Activated naive CD4-positive, alpha-beta T cell treated with Interleukin-2 at 50 U/mL for 16 hours (primary cell): ENCODE results near the gene NMNAT3.

Experiments
- DNase-seq: peaks from one replicate; pipeline ENCODE4 v3.0.0-alpha.2; 2020

NMNAT3 gene

DNA sequence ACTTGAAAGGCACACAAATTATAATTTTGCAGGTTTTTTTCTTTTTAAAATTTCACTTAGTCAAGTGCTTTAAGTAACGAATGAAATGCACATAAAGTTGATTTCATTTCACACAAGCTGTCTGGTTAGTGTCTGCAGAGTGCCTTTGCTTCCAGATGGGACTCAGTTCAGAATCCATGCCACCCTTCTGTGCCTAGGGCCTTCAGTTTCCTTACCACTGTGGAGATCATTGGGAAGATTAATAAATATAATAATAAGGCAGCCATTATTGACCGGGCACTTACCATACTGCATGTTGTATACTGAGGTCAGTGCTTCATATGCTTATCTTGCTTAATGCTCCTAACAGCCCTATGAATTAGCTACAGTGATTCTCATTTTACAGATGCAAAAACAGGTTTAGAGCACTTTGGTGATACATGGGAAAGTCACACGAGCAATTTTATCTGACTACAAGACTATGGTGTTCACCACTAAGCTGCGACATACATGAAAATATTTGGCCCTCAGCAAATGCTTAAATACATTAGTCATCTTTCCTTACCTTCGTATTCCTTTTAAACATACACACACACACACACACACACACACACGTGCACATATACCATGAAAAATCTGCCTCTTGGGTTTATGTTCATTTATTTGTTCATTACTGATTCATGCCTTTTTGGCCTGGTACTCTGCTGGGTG lies 3.1 kb downstream of the NMNAT3 start:
- no peak for DNase-seq

DNA sequence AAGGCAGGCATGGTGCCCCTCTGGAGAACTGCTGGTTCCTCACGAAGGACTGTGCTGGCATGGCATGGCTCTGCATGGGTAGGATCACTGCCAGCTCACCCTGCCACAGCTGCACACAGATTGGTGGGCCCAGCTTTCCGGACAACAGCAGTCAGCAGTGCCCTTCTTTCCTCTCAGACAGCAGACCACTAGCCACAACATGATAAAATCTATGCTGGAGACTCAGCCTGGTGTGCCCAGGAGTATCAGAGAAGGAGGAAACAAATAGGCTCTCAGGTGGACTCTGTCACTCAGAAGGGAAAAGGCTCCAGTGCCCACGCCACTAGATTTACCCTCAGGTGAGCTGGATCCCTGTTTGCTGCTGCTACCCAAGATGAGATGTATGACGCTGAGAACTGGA lies 4.9 kb downstream of the NMNAT3 start:
- DNase-seq = no peak

DNA sequence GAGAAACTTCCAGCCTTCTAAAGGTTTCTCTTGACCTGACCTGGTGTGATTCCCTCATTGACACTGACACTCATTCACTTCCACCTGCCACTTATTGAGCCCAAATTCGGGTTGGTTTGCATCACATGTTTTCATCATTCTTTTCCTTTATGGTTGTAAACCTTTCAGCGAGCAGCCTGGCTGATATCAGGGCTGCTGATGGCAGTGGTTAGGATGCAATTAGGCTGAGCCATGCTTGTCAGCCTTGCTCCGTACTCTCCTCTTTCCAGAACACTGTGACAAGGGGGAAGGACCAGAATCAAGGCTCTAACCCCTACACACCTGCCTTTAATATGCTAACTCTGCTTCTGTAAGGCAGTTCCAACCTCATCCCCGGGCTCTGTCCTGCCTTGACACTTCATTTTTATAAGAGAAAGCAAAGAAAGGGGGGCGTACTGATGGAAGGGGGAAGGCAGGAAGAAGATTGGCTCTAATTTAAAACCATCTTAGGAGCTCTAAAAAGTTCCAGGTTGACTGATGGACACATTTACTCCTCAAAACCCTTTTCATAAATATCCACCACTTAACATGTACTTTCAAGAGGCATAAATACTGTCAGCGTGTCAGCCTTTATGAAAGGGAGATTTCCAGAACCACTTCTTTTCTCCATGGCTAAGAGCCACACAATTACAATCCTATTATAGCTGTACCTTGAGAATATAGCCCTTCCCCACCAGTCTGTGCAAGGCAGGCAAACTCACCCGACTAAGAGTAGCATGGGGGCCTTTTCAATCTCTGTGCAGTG lies 5.7 kb downstream of the NMNAT3 start:
- DNase-seq = no peak

DNA sequence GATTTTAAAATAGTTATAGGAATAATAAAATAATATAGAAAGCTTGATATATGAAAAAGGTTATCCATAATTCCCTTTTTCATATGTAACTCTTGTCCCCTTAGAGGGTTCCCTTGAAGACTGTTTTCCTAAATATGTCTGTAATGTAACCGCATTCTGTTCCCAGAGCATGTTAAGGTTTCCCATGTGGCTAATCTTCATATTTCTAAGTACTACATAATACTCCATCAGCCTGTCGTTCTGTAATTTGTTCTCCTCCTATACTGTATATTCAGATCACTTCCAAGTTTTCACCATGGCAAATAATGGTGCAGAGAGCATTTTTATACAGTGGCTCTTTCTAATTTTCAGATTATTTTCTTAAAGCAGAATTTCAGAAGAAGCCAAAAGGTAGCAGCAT lies 6.7 kb downstream of the NMNAT3 start:
- no peak for DNase-seq

DNA sequence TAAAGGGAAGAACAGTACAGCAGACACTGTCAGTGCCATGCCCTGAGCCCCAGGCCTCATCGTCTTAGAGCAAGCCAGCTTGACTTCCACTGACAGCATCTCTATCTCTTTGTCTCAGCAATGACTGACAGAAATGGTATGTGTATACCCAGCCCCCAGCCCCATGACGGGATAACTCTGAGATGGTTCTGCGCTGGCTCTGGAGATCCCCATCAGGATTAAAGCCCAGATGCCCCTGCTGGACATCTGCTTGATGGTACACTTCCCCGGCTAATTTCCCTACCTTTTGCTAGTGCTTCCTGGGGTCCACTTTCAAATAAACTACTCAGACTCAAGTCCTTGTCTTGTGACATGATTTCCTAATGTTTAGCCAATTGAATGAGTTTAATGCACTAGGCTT lies 7.6 kb downstream of the NMNAT3 start:
- DNase-seq = no peak

DNA sequence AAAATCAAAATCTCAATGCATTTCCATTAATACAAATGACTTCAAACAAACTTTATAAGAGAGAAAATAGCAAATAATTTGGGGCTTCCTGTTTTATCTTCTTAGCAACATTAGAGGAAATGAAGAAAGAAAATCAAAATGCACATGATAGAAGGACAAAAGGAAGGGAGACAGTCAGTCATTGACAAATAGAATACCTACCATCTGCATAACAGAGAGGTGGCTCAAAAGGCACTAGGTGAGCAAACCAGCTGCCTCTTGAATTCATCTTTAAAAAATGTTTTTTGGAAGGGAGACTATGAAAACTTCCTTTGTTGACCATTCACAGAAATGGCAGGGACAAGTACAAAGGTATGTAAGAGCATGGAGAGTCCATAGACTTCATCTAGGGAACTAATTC lies 9.4 kb downstream of the NMNAT3 start:
- no peak for DNase-seq

DNA sequence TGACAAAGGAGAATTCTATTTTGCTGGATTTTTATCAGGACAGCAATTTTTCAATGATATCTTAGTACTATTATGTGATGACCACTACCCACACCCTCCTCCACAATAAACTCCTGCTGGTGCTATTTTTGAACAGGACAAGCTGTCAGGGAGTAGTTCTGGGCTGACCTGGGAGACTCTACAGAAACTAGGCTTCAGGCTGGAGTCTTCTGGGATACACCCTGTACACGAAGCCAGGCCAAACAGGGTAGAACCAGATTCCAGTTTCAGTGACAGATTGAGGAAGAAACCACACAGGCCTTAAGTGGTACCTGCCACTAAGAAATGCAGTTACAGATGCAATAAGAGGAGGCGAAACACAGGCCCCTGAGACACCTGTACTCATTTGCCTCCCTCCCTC lies 12.8 kb downstream of the NMNAT3 start:
- DNase-seq = no peak

DNA sequence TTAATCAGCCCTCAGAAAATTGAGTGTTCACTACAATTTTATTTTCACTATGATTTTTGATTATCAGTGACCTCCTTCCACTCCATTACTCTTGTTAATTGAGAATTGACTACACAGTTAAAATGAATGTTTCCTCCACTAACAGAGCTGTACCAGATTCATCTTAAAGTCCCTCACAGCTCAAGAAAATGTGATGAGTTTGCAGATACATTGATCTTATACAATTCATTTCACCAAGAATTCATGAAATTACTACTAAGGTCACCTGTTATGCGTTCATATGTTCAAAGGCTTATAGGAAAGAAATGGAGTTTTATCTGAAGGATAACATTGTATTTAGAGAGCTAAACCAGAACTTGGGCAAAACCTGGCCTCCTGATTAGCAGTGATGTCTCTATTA lies 17.5 kb downstream of the NMNAT3 start:
- DNase-seq = no peak

DNA sequence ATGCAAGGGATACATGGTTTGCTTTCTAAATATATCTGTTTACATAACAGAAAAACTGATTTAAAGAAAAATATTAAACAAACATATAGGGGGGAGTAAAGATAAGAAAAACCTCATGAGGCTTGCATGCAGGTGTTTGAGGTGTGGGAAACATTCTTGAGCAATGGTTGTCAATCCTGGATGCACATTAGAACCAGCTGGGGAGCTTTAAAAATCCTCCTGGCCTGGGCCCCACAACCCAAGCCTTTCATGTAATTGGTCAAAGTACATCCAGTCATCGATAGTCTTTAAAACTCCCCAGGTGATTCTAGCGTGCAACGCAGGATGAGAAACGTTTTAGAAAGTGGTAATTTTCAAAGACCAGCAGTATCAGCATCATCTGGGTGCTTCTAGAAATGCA lies 18.3 kb downstream of the NMNAT3 start:
- DNase-seq = no peak

DNA sequence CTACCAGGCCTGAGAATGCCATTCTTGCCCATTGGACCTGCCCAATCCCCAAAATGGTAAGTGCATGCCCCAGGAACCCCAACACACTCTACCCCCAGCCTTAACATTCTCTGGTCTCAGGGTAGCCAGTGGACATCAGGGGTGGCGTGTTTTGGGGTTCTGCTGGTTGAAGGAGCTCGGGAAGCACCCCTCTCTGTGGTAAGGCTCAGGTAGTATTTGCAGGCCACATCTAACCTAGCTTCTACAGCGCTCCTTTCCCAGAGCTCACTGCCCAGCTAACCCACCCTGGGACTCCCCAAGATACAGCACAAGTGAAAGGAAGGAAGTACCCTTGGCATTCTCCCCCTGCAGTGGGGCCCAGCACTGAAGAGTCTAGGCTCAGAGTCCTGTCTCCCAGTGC lies 19.8 kb downstream of the NMNAT3 start:
- no peak for DNase-seq

DNA sequence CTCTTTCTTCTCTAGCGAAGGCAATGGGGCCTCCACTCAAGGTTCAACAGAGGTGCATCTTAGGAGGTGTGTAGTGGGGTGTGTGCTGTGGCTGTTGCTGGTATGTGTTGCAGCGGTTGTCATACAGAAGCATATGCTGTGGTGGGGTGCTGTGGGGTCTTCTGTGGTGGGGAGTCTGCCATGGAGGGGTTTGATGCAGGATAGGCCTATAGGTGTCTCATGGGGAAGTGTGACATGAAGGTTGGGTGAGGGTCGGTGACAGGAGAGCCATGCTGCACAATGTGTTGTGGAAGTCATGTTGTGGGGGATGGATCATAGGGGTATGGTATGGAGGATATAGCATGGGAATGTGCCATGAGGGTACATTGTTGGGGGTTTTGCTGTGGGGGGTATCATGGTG lies 20.3 kb downstream of the NMNAT3 start:
- DNase-seq = no peak

DNA sequence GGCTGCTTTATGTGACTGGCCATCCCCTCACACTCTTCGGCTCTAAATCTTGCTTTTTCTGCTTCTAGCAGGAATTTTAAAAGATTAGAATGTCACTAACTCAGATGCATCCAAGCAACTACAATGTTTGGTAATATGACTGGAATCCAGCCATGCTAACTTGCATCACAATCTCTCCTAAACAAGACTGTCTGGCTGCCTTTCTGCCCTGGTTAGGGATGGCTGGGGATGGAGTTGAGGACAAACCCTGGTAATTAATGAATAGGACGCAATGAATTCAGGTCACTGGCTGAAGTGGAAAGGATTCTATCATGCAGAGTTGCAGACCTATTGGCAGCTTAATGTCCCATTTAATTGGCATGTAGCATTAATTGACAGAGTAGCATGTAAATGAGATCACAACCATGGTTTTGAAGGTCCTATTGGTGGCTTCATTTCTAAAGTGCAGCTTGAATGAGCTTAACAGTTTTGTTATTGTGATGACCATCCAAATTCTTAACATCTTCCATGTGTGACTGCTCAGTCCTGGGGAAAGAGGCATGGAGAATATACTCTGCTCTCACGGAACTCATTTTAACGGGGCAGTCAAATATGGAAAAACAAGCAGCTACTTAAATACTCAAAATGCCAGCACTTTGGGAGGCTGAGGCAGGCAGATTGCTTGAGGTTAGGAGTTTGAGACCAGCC lies 21.7 kb downstream of the NMNAT3 start:
- no peak for DNase-seq

DNA sequence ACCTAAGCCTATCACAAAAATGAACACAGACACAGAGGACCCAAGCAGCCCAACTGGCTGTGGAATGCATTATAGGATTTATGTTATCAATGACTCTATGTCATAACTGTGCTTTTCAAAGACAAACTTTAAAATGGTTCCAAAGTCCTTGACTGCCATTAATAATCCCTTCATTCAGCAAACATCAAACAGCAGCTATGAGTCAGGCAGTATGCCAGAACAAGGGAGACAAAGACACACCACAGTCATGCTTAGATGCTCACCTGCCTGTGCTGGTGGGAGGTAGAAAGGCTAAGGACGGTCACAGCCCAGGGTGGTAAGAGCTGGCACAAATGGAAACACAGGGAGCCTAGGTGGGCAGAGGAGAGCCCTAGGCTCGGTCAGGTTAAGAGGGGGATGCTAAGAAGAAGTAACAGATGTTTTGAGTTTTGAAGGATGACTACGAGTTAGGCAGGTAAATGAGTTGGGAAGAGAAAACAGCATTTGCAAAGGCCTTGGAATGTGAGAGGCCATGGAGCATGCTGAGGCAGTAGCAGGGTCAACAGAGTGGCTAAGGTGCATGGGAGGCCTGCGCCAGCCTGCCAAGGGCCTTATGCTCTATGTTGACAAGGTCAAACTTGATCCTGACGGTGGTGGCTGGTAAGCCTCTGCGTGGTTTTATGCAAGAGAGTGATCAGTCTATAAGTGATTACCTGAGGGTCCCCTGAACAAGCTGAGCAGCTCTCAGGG lies 23.0 kb downstream of the NMNAT3 start:
- DNase-seq = no peak

DNA sequence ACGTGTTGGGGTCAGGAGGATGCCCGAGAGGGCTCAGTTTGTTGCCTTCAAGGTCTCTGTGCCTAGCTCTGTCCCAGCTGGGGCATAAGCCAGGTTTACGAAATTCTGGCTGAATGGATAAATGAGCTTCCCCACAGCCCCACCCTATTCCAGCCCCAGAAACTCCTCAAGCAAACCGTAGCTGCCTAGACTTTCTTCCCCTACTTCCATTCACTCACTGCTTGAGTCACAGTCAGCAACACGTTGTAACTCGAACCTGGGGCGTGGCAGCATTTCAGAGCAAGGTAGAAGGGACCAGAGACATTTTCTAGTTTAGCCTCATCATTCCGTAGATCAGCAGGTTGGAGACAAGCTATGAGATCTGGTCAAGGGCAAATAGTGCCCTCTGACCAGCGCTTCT lies 24.2 kb downstream of the NMNAT3 start:
- DNase-seq = no peak

DNA sequence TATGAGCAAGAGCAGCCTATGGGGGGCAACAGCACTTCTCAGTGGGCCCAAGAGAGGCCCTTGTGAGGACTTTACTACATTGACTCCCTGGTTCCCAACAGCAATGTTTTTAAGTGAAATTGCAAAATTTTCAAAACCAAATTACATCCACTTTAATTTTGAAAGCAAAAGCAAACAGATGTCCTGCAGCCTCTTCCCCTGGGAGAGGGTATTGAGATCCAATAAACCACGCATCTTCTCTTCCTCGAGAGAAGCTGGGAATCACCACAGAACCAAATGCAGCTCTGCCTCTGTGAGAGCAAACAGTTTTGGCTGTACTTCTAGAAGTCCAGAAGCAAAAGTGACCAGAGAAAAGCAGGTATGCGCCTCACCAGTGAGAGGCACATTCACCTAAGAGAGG lies 25.2 kb downstream of the NMNAT3 start:
- no peak for DNase-seq

DNA sequence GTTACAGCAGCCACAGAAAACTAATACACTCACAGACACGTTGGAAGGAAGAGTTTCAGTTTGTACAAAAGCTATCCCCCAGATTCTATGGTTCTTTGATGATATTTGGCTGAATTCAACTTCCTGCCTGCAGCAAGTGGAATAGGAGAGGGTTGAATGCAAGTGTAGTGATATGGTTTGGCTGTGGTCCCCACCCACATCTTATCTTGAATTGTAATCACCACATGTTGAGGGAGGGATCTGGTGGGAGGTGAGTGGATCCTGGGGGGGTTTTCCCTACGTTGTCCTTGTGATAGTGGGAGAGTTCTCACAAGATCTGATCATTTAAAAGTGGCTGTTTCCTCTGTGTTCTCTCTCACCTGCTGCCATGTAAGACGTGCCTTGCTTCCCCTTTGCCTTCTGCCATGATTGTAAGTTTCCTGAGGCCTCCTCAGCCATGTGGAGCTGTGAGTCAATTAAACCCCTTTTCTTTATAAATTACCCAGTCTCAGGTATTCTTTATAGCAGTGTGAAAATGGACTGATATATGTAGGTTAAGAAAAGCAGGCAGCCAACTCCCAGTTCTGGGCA lies 29.8 kb downstream of the NMNAT3 start:
- no peak for DNase-seq

DNA sequence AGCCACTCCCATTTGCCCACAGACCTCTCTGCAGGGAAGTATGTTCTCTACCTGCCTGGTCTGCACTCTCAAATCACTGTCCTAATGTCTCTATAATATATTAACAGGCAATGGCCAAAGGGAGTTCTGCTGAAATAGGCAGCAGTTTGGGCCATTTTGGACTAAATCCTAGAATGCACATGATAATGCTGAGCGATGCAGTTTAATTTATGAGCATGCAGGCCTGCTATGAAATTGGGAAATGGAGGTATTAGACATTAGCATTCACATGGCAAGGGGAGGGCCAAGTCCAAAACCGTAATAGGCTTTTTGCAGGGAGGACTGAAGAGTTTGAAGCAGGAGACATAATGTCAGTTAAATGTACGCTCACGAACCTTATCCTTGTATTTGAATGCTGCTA lies 31.3 kb downstream of the NMNAT3 start:
- DNase-seq = no peak

DNA sequence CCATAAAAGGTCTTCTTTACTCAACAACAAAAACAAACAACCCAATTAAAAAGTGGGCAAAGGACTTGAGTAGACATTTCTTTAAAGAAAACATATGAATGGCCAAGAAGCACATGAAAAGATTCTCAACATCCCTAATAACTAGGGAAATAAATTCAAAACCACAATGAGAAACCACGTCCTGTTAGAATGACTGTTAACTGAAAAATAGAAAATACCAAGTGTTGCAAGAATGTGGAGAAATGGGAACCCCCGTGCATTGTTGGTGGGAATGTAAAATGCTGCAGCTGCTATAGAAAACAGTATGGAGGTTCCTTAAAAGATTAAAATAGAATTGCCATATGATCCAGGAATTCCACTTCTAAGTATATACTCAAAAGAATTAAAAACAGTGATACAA lies 34.8 kb downstream of the NMNAT3 start:
- no peak for DNase-seq

DNA sequence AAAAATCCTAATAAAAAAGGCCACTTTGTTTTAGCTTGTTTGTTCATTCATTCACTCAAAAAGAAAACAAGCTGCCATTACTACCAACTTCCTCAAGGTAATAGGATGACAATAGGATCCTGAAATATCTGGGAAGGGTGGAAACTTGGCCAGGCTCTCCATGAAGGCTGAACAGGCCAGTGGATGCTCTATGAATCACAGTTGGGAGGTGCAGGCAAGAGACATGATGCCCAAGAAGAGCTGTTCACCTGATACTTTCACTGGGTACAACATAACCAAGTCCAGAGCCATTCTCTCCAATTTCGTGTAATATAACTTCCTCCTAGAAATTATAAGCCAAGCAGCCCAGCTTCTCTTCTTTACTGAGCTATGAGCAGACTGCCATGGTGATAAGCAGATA lies 37.3 kb downstream of the NMNAT3 start:
- DNase-seq = no peak

DNA sequence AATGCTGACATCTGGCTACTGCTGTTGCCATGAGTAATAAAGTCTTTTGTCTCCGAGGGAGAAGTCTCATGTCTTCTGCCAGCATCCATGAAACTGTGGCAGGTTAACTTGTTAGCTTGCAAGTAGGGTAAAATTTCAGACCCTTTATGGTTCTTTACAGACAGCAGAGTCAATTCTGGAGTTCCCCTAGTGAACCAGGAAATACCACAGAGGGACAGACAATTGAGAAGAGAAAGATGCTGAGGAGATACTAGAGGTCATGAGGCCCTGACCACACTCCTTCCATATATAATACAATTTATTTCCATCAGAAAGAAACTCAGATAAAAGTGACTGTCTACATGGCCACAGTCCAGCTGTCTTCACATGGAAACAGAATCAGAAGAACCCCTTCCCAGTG lies 38.1 kb downstream of the NMNAT3 start:
- DNase-seq = no peak

DNA sequence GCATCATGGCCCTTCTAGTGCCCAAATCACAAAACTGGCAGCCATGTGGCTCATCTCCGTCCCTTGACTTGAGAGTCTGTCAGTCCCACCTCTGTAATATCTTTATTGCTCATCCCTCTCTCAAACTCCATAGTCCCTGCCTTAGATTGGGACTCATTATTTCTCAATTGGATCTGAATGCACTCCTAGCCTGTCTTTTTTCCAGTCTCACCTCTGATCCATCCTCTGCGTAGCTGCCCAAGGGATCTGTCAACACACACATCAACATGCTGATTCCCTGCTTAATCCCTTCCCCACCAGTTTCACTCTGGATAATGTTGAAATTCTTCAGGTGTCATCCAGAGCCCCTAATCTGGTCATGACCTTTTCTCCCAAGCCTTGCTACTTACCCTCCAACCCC lies 39.3 kb downstream of the NMNAT3 start:
- DNase-seq = no peak

DNA sequence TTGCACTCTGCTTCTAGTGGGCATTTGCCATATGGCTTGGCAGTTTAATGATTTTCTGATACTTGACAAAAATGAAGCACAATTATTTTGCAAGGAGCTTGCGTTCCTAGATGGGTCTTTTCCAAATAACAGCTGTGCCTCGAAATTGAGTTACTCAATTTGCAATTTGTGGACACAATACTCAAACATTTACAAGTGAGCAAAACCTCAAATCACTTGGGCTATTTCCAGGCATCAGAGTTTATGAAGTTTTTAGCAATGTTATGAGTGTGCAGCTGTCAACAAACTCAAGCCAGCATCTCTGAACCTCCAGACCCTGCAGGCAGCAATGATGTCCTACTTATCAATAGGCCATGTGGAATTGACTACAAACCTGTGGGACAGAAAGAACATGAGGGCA lies 41.3 kb downstream of the NMNAT3 start:
- no peak for DNase-seq

DNA sequence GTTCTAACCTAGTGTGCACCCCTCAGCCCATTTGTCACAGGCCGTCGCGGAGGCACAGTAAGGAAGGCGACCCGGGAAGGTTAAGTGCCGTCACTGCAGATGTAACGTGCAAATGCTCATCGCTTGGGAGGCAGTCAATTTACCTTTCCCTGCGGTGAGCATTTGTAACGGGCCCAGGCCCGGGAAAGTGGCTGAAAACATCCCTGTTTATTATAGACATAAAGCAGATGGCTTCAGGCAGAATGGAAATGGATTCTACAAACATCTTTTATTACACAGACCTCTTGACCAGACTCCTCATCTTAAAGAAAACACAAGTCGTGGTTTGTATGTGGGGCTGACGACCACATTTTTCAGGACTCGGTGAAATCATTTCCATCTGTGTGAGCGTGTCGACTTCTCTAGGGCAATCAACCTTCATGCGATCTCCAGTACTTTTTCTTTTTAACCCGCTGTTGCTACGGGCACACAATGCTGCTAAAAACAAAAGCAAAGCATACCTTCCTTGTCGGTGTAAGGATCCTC lies 43.6 kb downstream of the NMNAT3 start:
- no peak for DNase-seq
